Germinal center (tissue), 1 donor: ENCODE measurements around the gene GJB1.
"Not testable (repeated sequence)": the region's sequence is repeated elsewhere in the genome, so short reads cannot be mapped to it uniquely, and the experiment has no call there.

ENCODE experiments used
- DNase-seq: peaks from one replicate; pipeline ENCODE4 v3.0.0; 2012; ENCODE audit warnings: mixed read lengths, low spot score

The GJB1 gene

DNA sequence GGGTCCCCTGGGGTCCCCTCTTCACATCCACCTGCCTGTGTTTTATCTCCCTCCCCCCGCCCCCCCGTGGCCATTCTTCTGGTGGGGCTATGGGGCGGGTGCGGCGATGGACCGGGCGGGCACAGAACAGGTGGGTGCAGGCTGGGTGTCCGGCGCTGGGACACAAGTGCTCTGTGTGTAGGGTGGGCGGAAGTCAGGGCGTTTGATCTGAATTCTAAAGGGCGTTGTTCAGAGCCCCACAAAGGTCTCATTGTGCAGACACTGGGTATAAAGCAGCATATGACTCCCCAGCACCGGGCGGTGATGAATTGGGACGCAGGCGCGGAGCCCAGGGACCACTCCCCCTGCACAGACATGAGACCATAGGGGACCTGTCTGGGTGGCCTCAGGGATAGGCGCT lies at the start of gene GJB1:
GJB1 (plus strand) TSS at position 296 of the 400 bp plus-strand sequence. CDS start 484 bp downstream, outside the sequence.
- no peak for DNase-seq

DNA sequence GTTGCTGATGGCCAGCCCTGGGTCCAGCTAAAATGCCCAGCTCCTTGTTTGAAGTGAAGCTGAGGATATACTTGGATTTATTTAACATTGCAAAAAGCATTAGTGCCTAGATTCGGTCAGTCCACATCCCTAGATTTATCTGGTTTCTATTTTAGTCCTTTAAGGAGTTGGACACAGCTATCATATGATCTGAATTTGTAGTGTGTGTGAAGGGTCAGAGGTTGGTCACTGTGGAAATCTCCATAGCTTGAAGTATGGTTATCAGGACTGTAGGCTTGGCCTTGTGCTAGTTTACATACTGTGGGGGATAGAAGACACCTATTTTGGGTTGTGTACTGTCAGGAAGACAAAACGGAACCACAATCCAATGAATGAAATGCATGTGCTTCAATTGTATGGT lies 49.6 kb upstream of the GJB1 start:
- DNase-seq: no peak

DNA sequence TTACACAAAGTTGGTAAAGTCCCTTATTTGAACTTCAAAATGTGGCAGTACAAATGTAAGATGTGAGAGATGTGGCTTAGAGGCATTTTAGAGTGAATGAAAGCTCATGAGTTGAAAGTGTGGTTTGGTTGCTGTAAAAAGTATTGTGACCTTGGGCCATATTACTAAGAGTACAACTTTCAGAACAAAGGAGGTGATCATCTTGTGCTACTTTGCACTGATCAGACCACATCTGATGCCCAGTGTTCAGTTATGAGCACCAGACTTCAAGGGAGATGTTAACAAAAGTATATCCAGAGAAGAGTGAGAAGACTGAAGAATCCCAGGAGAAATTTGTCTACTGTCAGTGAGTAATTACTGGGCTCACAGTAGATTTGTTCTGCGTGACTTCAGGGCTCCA lies 48.2 kb upstream of the GJB1 start:
- DNase-seq: no peak

DNA sequence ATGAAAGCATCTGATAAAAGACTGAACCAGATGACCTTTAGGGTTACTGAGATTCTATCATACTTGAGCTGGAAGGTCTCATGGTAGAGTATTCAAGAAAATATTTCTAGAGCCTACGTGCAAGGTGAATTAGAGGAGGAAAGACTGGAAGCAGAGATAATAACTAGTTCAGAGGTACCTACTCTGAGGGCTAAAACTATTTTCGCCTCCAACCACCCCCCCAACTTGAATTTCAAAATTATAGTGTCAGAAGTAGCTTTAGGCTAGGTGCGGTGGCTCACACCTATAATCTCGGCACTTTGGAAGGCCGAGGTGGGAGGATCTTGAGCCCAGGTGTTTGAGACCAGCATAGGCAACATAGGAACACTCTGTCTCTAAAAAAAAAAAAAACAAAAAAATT lies 47.5 kb upstream of the GJB1 start:
- DNase-seq: no peak

- DNase-seq: no peak
Measured at GRCh38 chrX:71177327-71177726, 45.7 kb upstream of the GJB1 start.

DNA sequence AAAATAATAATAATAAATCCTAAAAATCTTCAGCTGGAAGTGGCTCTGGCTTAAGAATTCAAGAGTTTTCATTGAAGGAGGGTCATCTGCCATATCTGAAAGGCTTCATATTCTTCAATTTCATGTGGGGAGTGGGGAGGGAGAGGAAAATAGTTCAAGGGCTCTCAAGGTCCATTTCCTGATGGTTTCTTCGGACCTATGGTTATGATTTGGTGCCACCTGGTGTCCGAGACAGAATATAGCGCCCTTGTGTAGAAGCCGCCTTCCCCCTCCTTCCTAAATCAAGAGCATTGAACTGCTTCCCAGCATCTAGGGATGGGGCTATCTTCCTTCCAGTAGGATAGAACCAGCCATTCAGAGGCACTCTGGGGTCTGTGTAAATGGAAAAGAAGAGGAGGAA lies 44.1 kb upstream of the GJB1 start:
- peak; percentile 23 for DNase-seq

GRCh38 chrX:71180579-71181265 lies 42.3 kb upstream of the GJB1 start:
- DNase-seq: not testable (repeated sequence)

GRCh38 chrX:71181558-71181909 lies 41.5 kb upstream of the GJB1 start:
- peak; percentile 23 for DNase-seq

DNA sequence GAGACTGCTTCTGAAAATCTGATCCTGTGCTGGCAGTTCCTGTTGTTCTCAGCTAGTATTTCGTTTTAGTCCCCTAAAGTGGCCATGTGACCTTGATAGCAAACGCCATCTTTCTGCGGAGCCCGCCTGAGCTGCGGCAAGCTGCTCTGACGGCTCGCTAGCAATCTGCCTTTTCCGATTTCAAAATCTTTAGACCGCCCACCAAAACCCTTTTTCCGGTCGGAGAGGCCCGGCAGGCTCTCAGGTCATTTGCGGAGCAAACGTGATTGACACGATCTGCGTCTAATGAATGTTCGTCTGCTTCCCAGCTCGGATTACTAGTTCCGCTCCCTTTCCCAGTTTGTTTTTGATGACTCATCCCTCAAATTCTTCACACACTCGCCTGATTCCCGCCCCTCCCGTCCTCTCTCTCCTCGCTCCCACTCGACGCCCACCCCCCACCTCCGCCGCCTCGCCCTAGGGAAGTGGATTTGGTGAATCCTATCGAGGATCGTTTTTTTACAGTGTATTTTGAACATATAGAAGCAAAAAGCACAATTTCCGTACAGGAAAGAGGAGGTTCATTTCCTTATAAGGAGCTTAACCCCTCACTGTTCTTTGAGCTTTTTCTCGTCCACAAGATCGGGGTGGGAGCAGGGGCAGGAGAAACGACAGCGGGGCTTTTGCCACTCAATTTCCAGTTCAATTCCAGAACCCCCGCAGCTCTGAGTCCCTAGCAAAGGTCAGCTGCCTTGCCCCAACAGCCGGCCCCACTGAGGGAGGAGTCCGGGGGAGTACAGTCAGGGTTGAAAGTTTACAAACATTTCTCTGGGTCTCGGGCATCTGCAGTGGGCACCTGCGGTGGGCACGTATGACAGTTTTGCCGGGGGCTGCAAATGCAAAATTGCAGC lies 40.9 kb upstream of the GJB1 start:
- peak; percentile 75 for DNase-seq

GRCh38 chrX:71182871-71183270 lies 40.2 kb upstream of the GJB1 start:
- DNase-seq: no peak

DNA sequence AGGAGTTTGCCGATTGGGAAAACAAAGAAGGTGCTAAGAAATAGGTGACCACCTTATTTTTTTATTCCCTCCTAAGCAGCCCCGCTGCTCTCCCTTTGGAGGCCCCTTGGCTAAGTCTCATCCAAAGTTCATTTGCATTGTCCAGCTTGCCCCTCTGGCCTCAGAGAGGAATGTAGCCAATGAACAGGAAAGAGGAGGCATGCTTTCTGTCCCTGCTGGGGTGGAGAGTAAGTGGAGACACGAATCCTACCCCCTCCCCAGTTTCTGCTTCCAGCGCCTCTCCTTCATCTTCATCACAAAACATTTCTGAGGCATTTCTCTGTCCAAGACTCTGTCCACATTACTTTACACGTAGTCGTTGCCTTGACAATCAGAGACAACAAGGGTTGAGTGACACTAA lies 39.7 kb upstream of the GJB1 start:
- no peak for DNase-seq

DNA sequence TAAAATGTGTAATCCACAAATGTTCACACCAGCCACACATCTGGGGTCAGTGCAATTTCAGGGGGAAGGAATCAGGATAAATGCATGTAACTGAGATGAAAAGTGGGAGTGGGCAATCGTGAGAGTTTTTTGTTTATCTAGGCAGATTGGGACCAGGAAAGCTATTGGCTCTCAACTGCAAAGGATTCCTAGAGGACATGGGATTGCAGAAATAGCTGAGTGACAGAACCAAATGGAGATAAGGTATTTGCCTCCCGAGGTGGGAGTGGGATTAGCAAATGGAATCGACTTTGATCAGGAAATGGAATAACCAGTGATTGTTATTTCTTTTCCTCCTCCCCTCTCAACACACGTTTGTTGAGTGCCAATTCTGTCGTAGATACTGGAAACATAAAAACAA lies 38.9 kb upstream of the GJB1 start:
- no peak for DNase-seq

GRCh38 chrX:71184803-71185495 lies 38.1 kb upstream of the GJB1 start:
- no peak for DNase-seq

DNA sequence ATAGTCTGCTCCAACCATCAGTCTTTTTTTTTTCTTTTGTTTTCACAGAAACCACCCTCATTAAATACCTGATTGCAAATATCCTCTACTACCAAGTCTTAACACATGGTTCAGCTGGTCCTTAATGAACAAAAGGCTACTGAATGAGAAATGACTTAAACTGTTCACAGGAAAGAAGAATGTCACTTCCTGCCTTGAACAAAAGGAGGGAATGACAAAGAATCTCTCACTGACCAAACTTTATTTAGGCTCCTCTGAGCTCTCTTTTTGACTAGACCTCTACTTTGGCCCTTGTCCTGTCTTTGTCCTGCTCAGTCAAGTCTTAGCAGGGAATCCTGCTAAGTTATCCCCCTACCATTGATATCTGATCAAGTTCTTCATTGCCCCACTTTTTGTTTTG lies 31.8 kb upstream of the GJB1 start:
- DNase-seq: no peak

GRCh38 chrX:71195964-71196649 lies 26.9 kb upstream of the GJB1 start:
- no peak for DNase-seq

DNA sequence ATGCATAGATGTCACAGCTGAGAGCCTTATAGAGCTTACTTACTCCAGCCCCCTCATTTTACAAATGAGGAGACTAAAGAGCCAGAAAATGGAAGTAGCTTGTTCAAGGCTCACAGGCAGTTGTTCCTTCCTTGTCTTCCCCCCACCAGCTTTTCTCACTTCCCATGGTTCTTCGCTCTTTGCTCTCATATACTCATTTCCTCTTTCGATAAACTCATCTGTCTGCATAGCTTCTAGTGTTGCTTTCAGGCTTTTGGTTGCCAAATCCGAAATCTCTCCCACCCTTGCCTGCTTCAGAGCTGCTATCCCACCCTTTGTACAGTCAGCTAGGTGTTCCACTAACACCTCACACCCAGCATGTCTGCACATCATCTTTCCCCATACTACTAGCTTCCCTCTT lies 25.0 kb upstream of the GJB1 start:
- DNase-seq: peak; percentile 57

DNA sequence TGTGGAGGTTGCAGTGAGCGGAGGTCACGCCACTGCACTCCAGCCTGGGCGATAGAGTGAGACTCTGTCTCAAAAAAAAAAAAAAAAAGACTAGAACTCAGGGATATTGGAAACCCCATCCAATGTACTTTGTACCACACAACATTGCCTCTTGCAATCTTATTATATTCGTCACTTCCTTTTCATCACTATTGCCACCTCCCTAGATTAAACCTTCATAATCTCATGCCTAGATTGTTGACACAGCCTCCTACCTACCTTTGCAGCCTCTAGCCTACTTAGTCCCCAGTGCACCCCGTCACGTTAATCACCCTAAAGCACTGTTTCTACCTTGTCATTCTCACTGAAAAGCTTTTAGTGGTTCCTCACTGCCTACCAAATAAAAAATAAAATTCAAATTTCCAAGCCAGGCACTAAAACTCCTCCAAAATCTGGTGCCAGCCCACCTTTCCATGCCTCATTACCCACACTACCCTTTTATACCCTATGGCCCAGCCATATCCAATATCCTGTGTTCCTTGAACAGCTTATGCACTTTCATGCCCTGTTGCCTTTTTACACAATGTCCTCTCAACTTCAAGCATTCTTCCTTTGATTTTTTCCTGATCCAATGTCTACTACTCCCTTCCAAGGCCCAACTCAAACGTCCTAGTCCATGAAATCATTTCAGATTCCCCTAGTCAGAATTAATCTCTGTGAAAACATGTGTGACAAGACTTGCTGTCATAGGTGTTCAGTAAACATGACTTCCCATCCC lies 23.6 kb upstream of the GJB1 start:
- no peak for DNase-seq

- no peak for DNase-seq
Measured at GRCh38 chrX:71210816-71211215, 12.2 kb upstream of the GJB1 start.

DNA sequence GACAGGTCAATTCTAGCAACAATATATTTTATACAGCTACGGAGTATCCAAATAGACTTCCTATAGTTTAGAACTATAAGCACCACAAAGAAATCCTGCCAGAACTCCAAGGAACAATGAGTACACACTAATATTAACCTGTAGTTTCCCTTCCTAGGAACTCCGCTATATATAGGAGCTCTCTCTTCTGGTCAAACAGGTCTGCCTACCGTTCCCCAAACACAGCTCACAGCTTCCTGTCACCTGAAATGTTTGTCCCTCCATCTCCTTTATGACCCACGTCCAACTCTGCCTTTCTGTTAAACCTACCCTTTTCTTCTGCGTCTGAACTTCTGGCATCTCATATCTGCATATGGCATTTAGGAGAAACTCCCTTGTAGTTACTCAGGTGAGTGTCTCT lies 10.5 kb upstream of the GJB1 start:
- DNase-seq: no peak

DNA sequence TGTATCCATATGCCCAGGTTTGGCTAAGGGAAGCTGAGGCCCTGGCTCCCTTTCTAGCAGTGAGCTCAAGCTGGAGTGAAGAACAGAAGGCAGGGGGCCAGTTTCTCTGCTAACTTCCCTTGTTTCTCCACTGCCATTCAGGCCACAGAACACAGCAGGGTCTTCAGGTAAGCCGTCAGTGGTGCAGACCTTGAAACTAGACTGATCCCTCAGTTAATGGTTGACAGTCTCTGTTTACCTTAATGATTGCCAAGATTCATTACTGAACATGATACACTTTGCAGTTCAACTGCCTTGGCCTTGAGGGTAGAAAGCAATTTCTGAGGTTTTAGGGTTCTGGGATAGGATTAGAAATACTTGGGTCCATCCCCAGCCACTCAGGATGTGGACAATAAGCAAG lies 8.9 kb upstream of the GJB1 start:
- no peak for DNase-seq

DNA sequence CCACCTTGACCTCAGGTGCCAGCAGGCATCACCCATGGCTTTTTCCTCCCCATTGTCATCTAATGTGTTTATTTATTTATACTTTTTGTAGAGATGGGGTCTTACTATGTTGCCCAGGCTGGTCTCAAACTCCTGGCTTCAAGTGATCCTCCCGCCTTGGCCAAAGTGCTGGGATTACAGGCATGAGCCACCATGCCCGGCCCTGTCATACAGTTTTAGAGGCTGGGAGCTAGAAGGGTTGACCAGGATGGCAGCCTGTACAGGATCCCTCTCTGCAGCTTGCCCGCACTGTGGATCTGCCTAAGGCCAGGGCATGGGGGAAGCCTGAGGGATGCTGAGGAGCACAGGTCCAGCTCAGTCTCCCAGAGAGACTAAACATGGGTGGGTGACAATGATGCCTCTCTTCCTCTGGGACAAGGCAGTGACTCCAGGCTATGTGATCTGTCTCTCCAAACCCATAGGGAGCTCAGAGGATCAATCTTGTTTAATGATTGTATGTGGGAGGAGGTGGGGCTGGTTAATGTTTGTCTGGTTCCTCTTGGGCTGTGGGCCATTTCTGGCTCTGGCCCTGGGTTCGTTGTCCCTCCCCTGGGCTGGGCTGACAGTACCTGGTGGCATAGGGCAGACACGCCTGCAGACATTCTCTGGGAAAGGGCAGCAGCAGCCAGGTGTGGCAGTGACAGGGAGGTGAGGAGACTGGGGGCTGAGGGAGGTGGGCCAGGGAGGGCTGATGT lies 8.3 kb upstream of the GJB1 start:
- DNase-seq: no peak
